HG02885 (cell line): ENCODE results near the gene RRP15.

Experiments used
- ATAC-seq: cut with Tn5 transposase; IDR thresholded peaks from one replicate; pipeline ENCODE4 v1.9.1; 2021; ENCODE audit warnings: mild to moderate bottlenecking; ENCODE audit not compliant: unreplicated experiment, poor library complexity

The RRP15 gene

GRCh38 chr1:218357211-218357892 lies 72.3 kb downstream of the RRP15 start:
- ATAC-seq = no peak

- no peak for ATAC-seq
Measured at GRCh38 chr1:218357893-218358232, 72.8 kb downstream of the RRP15 start.

GRCh38 chr1:218361298-218362065 lies 76.4 kb downstream of the RRP15 start:
- no peak for ATAC-seq

- no peak for ATAC-seq
Measured at GRCh38 chr1:218362418-218363076, 77.5 kb downstream of the RRP15 start.

- no peak for ATAC-seq
Measured at GRCh38 chr1:218363141-218363540, 78.0 kb downstream of the RRP15 start.

- no peak for ATAC-seq
Measured at GRCh38 chr1:218364028-218364710, 79.1 kb downstream of the RRP15 start.

GRCh38 chr1:218365226-218365999 lies 80.3 kb downstream of the RRP15 start:
- ATAC-seq = no peak

GRCh38 chr1:218366322-218367052 lies 81.4 kb downstream of the RRP15 start:
- no peak for ATAC-seq

GRCh38 chr1:218367118-218367517 lies 82.0 kb downstream of the RRP15 start:
- ATAC-seq = no peak

- no peak for ATAC-seq
Measured at GRCh38 chr1:218368686-218369085, 83.6 kb downstream of the RRP15 start.

GRCh38 chr1:218369688-218370511 lies 84.8 kb downstream of the RRP15 start:
- ATAC-seq = no peak

- ATAC-seq = no peak
Measured at GRCh38 chr1:218371927-218372672, 87.0 kb downstream of the RRP15 start.

GRCh38 chr1:218374401-218375353 lies 89.6 kb downstream of the RRP15 start:
- ATAC-seq = no peak

- no peak for ATAC-seq
Measured at GRCh38 chr1:218376722-218377121, 91.6 kb downstream of the RRP15 start.

GRCh38 chr1:218377143-218377660 lies 92.1 kb downstream of the RRP15 start:
- ATAC-seq = peak; percentile 83

GRCh38 chr1:218380125-218380977 lies 95.3 kb downstream of the RRP15 start:
- ATAC-seq = no peak
